NCI-H2107 (cell line): Measurements from ENCODE around the gene ACKR2.

Source experiments
- DNase-seq: peaks from one replicate; lab custom pipeline; 2025; lab: John Stamatoyannopoulos, UW

The ACKR2 gene

DNA sequence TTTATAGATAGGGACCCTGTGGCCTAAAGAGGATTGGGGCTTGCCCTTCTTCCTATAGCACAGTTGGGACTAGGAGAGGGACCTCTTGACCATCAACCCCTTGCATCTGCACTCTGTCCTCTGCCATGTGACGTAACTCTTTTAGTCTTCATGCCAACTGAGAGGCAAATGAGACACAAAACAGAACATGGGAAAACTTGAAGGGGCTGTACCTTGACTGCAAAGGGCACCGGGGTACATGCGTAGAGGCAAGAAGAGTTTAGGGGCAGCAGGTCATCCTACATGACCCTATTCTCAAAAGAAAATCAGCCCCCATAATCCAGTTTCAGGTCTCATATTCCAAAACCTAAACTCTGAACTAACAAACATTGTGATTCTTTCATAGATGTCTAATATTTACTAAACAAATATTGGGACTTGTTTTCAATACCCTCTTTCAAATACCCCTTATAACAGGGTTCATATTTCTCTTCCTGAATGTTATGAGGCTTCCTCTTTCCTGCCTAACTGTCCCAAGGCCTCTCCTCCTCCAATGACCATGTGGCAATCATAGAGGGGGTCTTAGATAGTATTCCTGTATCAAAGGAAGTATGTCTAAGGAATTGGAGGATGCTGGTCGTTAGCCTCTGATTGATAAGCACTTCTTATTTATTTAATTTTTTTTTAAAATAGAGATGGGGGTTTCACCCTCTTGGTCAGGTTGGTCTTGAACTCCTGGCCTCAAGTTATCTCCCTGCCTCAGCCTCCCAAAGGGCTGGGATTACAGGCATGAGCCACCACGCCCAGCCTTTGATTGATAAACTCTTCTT is 20.6 kb downstream of the ACKR2 start:
- no peak for DNase-seq

DNA sequence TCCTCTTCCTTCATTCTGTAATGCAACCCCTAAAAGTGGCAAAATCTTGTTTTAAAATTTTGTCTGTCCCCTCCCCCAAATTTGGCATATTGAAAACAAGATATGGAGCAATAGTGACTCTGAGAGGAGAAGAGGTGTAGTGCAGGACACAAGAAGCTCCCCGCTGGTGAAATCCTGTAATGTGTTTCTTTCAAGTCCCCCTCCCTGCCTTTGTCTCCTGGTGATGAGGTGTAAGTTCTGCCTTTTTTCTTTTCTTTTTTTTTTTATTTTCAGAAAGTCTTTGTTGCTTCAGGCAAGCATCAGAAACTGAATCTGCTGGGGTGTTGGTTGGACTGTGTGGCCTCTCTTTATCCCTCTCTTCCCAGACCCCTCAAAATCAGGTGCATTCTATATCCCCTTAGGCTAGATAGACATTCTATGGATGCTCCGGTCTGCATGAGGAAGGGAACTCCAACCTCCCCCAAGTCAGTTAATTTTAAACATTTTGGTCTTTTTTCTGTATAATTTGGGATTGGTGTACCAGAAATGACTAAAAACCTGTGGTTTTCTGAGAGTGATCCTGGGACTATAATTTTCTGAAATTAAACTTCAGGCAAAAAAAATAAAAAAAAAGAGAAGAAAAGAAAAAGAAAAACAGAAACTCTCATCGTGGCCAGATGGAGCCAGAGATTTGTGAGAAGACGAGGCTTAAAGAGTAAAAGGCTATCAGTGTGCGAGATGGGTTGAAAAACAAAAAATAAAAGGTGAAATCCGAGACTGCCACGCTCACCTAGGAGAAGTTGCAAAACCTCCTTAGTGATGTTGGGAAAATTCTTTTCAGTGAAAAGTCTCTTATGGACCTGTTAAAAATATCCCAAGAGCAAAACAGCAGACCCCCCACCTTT is 21.4 kb downstream of the ACKR2 start:
- DNase-seq = no peak

DNA sequence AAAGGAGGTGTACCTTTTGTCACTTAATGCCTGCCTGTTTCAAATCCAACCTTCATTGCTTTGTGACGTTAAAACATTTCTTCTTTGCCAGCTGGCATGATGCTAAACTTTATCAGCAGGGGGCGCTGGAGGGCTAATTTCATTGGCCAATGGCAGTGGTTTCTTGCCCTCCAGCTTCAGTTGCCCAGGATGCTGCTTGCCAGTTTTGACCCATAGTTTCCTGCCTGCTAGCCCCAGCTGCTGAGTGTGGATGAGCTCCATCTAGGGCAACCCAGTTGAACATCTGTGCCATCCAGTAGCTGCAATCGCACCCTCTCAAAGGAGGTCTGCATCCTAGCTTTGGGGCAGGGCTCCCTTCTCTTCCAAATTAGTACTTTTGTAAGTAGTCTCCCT is 22.1 kb downstream of the ACKR2 start:
- peak; percentile 61 for DNase-seq

DNA sequence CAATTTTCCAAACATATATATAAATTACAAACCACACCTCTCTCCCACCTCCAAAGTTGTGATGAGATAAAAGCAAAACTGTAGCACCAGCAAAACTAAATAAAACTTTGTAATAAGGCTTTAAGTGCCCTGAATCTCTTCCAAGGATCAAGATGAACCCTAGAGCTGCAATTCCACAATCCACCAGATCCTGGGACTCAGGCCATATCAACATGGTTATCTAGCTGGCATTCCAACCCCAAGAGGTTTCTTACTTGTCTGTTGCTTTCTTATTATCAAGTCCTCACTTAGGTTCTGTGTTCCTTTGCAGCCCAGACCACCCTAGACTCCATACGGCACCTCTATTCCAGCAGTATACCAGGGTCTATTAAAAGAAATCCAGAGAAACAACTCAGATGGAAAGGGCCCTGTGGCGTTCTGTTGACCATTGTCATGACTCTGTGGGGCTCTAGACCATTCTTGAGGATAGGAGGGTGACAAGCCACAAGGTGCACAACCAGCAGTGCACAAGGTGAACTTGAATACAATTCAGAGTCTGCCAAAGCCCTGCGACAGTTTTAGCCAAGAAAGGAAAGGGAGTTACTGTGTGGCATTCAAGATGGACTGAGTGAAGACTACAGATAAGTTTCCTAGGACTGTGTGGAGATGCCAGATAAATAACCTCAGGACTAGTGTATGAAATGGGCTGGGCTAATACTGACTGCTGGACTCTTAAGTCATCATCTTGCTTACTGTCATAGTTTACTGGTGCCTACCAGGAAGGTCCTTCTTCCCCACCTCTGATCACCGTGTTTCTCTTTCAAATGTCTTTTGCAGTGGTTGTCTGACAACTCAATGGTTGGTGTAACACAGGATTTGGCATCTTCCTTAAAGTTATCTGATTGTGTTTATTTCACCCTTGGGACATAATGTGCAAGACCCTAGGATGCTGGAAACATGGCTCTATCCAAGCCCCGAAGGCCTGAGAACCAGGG is 27.2 kb downstream of the ACKR2 start:
- no peak for DNase-seq

DNA sequence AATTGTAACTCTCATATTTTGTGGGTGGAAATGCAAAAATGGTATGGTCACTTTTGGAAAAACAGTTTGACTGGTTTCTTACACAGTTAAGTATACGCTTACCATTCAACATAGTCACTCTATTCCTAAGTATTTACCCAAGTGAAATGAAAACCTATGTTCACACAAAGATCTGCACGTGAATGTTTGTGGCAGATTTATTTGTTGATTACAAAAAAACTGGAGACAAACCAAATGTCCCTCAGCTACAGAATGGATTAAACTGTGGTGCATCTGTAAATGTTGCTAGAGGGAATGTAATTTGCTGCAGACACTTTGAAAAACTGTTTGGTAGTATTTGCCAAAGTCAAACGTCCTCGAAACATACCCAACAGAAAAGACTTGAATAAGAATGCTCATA is 29.3 kb downstream of the ACKR2 start:
- no peak for DNase-seq

DNA sequence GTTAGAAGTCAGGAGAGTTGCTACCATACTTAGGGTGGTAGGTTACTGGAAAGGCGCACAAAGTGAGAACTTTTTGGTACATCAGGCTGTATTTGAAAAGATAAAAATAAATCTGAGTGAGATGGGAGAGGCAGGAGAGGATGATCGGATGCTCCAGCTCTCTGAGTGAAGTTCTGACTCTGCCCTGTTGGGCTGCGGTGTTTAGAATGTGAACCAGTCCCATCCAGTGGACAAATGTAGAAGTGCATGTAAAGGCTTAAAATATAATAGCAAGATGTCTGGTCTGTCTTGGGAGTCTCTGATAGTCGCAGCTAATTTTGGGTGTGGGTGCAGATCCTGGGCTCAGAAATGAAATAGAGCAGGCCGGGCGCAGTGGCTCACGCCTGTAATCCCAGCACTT is 30.4 kb downstream of the ACKR2 start:
- DNase-seq = no peak

DNA sequence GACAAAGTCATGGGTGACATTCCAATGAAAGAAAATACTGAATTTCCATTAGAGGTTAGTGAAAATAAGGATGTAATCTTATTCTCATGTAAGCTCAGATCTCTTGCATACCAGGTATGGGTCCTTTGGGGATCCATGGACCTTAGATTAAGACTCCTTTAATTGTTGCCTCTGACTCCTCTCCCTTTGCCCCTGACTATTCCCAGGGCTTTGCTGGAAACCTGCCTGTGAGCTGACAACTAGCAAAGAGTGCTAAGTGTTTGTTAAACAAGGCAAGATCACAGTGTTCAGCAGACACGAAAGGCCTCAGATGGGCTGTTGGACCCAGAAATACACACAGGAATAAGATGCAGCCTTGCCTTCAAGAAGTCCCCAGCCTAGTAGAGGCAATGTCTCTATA is 32.1 kb downstream of the ACKR2 start:
- DNase-seq = no peak

DNA sequence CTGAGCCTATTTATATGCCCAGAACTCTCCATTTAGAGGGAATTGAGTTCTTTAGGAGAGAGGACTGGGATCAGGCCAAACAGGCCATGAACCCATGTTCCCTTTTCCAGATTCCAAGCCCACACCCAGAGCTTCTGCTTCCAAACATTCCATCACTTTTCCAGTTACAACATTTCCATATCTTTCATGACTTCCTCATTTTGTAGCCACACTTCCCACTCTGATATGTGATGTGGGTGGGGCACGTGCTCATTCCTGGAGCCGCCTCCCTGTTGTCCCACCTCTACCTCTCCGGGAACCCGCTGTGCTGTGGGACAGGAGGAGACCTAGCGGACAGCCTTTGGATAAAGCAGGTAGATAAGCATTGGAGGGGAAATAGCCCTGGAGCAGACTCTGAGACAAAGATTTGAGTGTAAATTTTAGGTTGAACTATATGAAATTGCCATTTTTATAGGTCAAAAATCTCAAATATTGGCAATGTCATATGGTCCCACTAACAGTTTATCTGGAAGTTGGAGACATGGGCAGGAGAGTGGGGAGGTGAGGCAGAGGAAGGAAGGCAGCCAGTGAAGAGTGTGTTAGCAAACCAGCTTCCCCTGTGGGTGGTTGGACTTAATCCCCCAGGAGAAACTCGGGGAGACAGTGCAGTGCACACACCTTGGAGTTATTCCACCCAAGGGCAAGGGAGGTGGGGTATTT is 34.6 kb downstream of the ACKR2 start:
- no peak for DNase-seq

DNA sequence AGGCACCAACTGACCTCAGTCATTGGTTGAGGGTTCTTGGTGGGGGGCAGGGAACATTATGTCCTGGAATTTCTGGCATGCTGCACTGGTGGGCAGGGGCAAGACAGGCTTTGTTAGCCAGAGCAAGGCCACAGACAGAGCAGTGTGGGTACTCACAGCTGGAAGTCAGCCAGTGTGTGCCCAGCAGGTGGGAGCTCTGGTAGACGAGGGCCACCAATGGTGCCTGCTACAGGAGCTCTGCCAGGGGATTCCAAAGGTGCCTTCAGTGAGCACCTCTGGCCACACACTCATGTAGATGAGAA is 35.1 kb downstream of the ACKR2 start:
- no peak for DNase-seq

DNA sequence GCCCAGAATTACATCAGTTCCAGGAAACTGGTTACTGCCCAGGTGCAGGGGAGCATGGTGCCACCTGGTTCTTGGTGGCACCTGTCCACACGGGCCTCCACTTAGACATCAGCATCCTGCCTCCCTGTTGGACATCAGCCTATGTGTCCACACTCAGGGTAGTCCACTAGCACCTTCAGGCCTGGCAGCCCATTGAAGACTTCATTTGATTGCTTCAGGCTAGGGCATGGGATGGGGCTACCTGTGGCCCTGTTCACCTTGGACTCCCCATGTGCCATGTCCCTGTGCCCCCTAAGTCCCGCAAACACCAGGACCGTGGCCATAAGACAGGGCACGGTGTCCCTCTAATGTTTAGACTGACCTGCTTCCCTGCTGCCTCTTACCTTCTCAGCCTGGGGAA is 35.6 kb downstream of the ACKR2 start:
- DNase-seq = no peak

DNA sequence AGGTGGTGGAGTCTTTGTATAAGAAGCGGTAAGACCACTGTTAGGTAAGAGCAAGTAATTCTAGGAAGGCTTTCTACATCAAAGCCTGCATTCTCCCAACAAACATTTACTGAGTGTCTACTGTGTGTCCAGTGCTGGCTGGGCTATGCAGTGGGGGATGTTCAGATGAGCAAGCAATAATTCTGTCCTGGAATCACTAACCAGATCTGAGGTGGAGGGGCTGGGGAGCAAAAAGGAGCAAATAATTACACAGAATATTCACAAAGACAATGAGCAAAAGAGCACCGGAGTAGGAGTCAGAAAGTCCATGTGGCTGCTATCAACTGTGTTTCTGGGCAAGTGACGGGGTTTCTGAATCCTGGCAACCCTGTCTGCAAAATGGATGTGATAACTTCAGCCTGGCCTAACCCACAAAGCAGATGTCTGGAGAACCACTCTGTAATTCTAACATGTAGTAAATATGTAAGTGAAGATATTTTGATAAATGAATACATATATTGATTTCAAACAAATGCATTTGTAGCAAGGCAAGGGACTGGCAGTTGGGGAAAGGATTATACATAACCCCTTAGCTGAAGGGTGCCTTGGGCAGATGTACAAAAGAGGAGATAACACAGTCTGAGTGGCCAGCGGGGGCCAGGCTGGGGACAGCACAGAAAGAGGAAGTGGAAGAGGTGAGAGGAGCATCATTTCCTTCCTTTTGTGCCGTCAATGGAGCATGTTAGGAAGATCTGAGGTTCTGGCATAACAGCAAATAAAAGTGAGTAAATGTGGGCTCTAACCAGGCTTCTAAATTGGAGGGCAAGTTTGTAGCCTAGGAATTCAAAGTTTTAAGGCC is 37.7 kb downstream of the ACKR2 start:
- no peak for DNase-seq

DNA sequence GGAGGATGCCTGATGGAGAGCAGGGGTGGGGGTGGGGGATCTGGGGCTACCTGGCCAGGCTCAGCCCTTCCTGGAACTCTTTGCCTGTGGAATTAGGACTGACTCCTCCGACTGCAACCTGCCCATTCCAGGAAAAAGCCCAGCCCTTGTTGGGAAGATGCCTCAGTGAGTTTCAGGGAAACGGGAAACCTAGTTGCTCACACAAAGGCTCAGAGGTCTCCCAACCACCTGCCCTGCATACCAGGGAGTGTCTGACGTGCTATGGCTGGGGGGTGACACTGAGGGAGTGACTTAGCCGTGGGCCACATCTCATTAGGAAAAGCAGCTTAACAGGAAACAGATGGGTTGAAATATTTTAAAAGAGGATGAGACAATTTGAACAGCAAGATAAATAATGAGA is 38.5 kb downstream of the ACKR2 start:
- DNase-seq = no peak

DNA sequence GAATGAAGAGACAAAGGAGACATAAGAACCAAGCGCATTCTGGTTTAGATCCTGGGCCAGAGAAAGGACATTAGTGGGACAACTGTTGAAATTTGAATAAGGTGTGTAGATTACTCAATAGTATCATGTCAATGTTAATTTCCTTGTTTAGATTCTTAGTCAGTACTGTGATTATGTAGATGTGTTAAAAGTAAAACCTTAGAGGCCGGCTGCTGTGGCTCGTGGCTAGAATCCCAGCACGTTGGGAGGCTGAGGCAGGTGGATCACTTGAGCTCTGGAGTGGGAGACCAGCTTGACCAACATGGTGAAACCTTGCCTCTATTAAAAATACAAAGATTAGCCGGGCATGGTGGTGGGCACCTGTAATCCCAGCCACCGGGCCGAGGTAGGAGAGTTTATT is 39.8 kb downstream of the ACKR2 start:
- DNase-seq = no peak

DNA sequence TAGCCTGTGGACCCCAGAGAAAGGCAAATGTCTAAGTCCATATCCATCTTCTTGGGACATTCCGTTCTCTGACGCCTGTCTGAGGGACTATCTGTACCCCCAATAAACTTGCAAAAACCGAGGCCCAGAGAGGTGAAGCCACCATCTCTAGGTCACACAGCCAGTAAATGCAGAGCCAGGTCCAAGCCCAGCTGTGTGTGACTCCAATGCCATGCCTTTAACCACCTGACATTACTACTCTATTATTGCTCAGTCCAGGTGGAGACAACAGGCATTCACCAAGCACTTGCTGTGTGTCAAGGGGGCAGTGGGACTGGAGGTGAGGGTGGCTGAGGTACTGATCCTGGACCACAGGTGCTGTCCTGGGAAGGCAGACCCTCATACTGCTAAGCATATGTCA is 41.0 kb downstream of the ACKR2 start:
- no peak for DNase-seq

DNA sequence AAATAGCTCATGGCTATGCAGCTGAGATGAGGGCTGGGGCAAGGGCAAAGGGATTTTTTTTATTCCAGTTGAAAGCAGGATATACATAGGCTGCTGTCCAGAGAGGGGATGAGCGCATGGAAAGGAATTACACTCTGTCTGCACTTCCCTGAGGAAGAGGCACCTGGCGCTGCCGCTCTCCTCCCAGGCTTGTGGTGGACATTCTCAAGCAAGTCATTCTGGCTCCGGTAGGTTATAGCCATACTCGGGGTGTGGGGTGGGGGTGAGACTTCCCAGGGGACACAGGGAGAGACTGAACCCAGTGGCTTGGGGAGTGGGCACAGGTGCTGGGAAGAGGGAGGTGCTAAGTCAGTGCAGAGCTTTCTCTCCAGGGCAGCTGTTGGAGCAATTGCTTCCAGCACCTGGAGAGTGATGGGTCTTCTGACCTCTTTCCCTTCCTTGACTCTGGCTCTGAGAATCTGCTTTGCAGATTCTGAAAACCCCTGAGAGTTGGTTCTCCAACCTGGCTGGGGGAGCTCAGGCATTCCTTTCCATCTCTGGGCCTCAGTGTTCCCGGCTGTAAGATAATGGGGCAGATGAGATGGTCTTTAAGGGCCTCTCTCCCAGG is 42.1 kb downstream of the ACKR2 start:
- no peak for DNase-seq

DNA sequence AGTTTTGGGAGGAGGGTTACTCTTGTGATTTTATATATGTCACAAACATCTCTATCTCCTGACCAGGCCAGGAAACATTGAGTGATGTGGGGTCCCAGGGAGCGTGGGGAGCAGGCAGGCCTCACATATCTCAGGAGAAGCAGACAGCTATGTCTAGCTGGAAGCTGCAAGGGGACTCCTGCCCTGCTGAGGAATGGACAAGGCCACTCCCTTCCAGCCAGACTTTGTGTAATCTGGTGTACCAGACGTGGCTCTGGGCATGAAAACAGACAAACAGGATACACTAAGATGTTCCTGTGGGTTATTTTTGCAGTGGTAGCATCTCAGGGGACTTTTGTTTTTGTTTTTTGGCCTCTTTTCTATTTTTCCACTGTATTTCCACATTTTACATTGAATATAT is 43.2 kb downstream of the ACKR2 start:
- no peak for DNase-seq

DNA sequence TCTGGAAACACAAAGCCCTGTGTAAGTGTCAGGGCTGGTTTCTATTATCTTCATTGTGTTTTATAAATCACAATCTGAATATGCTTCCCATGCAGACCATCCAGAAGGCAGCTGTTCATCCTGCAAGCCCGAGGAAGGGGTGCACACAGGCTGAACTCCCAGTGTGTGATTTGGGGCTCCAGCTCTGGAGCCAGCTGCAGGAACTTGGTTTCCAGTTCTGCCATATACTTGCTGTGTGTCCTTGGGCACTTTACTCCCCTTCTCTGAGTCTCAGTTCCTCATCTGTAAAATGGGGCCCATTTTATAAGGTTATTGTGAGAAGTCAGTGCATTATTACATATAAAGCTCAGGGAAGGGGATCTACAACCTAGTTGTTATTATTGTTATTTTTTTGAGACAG is 43.8 kb downstream of the ACKR2 start:
- no peak for DNase-seq

DNA sequence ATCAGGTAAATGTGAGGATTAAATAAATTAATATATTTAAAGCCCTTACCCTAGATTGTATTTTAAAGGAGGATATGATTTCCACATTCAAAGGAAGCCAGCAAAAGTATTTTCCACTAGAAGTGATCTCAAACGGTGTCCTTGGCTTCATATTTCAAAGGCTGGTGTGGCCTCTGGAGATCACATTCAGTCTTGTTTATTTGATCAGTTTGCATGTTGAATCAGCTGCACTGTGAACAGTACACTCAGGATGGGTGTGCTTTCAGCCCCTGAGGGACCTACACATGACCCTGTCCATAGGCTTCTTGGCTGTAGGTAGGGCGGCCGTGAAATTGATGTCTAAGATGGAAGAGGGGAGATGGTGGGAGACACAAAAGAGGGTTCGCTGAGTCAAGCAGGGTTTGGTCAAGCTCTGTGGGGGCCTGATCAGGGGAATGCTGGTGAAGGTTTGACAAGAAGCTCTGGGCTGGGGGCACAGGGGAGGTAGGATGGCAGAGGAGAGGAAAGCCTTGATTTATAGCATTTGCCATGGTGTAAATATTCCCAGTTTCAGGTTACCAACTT is 44.6 kb downstream of the ACKR2 start:
- no peak for DNase-seq

DNA sequence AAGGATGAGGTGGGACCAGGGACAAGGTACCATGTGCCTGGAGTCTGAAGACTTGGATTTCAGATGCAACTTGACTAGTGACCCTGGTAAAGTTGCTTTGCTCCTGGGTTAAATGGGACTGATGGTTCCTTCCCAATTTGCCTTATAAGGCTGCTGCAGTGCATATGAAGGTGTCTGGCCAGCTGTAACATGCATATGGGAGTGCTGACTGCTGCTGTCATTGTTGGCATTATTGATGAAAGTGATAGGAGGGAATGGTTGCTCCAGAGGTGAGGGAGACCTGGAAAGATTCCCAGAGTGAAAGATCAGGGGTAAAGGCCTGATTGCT is 45.9 kb downstream of the ACKR2 start:
- no peak for DNase-seq
